Muscle of arm (tissue), 12 donors: ENCODE measurements around the gene CLEC4A. TPM values are rescaled to one million over a fixed set of nuclear protein-coding genes. Genes with fewer than 3 reads are reported as not detected.
"Not testable (repeated sequence)": the region's sequence is repeated elsewhere in the genome, so short reads cannot be mapped to it uniquely, and the experiment has no call there.

Source experiments
- DNase-seq: peaks from one replicate; pipeline ENCODE4 v3.0.0-alpha.2; 2013
- polyA plus RNA-seq, 12 donors: library from polyadenylated mRNA; unstranded; fragments of 120-200 nt; gene quantifications; one replicate each; pipeline ENCODE4 v1.2.1, GENCODE V29; 2013; ENCODE audit not compliant: insufficient read length in 12 of 12

The CLEC4A gene
- polyA plus RNA-seq, 12 donors: 0.93 to 2.7 (median 1.8) TPM; not detected in 2

GRCh38 chr12:8133636-8134397 is 10.4 kb downstream of the CLEC4A start:
- DNase-seq: not testable (repeated sequence)

GRCh38 chr12:8134398-8134930 is 11.0 kb downstream of the CLEC4A start:
- DNase-seq: not testable (repeated sequence)

GRCh38 chr12:8141647-8142046 is 18.2 kb downstream of the CLEC4A start:
- not testable (repeated sequence) for DNase-seq

GRCh38 chr12:8143261-8143660 is 19.8 kb downstream of the CLEC4A start:
- no peak for DNase-seq

GRCh38 chr12:8145754-8146441 is 22.5 kb downstream of the CLEC4A start:
- peak; percentile 25 for DNase-seq

GRCh38 chr12:8146442-8146771 is 23.0 kb downstream of the CLEC4A start:
- no peak for DNase-seq

- DNase-seq: no peak
Measured at GRCh38 chr12:8154526-8154925, 31.1 kb downstream of the CLEC4A start.

- no peak for DNase-seq
Measured at GRCh38 chr12:8156416-8156815, 33.0 kb downstream of the CLEC4A start.

- peak; percentile 4 for DNase-seq
Measured at GRCh38 chr12:8156845-8157244, 33.4 kb downstream of the CLEC4A start, which contains the start of gene ZNF705A. Gene ZNF705A, plus strand, starts transcription at chr12:8157015. Its CDS starts 15,611 bp downstream, at chr12:8172626.

- no peak for DNase-seq
Measured at GRCh38 chr12:8157484-8158198, 34.2 kb downstream of the CLEC4A start.

GRCh38 chr12:8172911-8173310 is 49.5 kb downstream of the CLEC4A start:
- not testable (repeated sequence) for DNase-seq

GRCh38 chr12:8179989-8180585 is 56.7 kb downstream of the CLEC4A start:
- DNase-seq: peak; percentile 57

GRCh38 chr12:8181271-8181670 is 57.9 kb downstream of the CLEC4A start:
- not testable (repeated sequence) for DNase-seq

- not testable (repeated sequence) for DNase-seq
Measured at GRCh38 chr12:8182923-8183322, 59.5 kb downstream of the CLEC4A start.

- DNase-seq: not testable (repeated sequence)
Measured at GRCh38 chr12:8183346-8183745, 59.9 kb downstream of the CLEC4A start.

GRCh38 chr12:8184206-8184605 is 60.8 kb downstream of the CLEC4A start:
- DNase-seq: not testable (repeated sequence)

- not testable (repeated sequence) for DNase-seq
Measured at GRCh38 chr12:8188088-8188487, 64.7 kb downstream of the CLEC4A start.
